Smooth muscle cell (in vitro differentiated cells): ENCODE data around the gene PPP1R12B. TPM values are rescaled to one million over a fixed set of nuclear protein-coding genes. Genes with fewer than 3 reads are reported as not detected.

ENCODE experiments used
- DNase-seq: peaks from one replicate; lab custom pipeline; 2025; ENCODE audit not compliant: unreplicated experiment; lab: John Stamatoyannopoulos, UW
- H2AFZ ChIP-seq: fragments of 200-600 bp; sonication (generic); 2 replicates; pipeline ENCODE4 v1.6.0; 2016; ENCODE audit warnings: antibody characterized with exemption, low read depth, mild to moderate bottlenecking
- H3F3A ChIP-seq: fragments of 200-600 bp; sonication (generic); 2 replicates; pipeline ENCODE4 v1.6.0; 2017; ENCODE audit warnings: antibody characterized with exemption, low read depth
- H3K27ac ChIP-seq: fragments of 200-600 bp; sonication (generic); 2 replicates; pipeline ENCODE4 v1.5.1; 2016; ENCODE audit warnings: low read depth, mild to moderate bottlenecking
- H3K27me3 ChIP-seq: fragments of 200-600 bp; sonication (generic); 2 replicates; pipeline ENCODE4 v1.6.1; 2016; ENCODE audit warnings: low read depth, mild to moderate bottlenecking
- H3K36me3 ChIP-seq: fragments of 200-600 bp; sonication (generic); 2 replicates; pipeline ENCODE4 v1.5.1; 2016; ENCODE audit warnings: low read depth
- H3K4me1 ChIP-seq: fragments of 200-600 bp; sonication (generic); 2 replicates; pipeline ENCODE4 v1.5.1; 2016; ENCODE audit warnings: low read depth
- H3K4me2 ChIP-seq: fragments of 200-600 bp; sonication (generic); 2 replicates; pipeline ENCODE4 v1.6.0; 2016; ENCODE audit warnings: mild to moderate bottlenecking
- H3K4me3 ChIP-seq: fragments of 200-600 bp; sonication (generic); 2 replicates; pipeline ENCODE4 v1.5.1; 2016; ENCODE audit warnings: mild to moderate bottlenecking
- H3K79me2 ChIP-seq: fragments of 200-600 bp; sonication (generic); 2 replicates; pipeline ENCODE4 v1.6.0; 2016; ENCODE audit warnings: low read depth, mild to moderate bottlenecking
- H3K9ac ChIP-seq: fragments of 200-600 bp; sonication (generic); 2 replicates; pipeline ENCODE4 v1.6.0; 2016; ENCODE audit warnings: low read depth
- H3K9me3 ChIP-seq: fragments of 200-600 bp; sonication (generic); replicated peaks from 2 replicates; pipeline ENCODE4 v1.5.1; 2016; ENCODE audit warnings: low read depth
- H4K20me1 ChIP-seq: fragments of 200-600 bp; sonication (generic); 2 replicates; pipeline ENCODE4 v1.6.0; 2016; ENCODE audit warnings: low read depth
- CTCF ChIP-seq: fragments of 200-600 bp; sonication (generic); IDR thresholded peaks from 2 replicates; pipeline ENCODE4 v1.5.1; 2017; ENCODE audit warnings: borderline replicate concordance, mild to moderate bottlenecking, antibody characterized with exemption; ENCODE audit not compliant: insufficient read depth, poor library complexity, severe bottlenecking
- WGBS: methylation state at CpG from one replicate; pipeline ENCODE4 v1.1.7; 2016; ENCODE audit warnings: low lambda C conversion rate; 5-methylcytosine and 5-hydroxymethylcytosine counted together
- polyA plus RNA-seq: library from polyadenylated mRNA; unstranded; fragments of >200 nt; fragmentation: Nextera tagmentation; extraction: Ambion mirVana; gene quantifications from 2 replicates; pipeline ENCODE4 v1.2.1, GENCODE V29; 2016
- total RNA-seq: library from RNA; depleted of rRNA; stranded (reverse); fragments of >200 nt; gene quantifications from 2 replicates; pipeline ENCODE4 v1.2.3, GENCODE V29; 2014

Gene PPP1R12B
- total and polyA plus RNA-seq, 2 experiments from 2014 or later = 2.8 to 6.7 TPM

- H3K4me1 ChIP-seq = peaks cover 25% of the 10 kb centered on the region
- no peak overlapping the region for H3K27ac ChIP-seq
- no peak overlapping the region for H3K4me2 ChIP-seq
- H3K4me3 ChIP-seq = no peak overlapping the region
- no peak for DNase-seq
- H4K20me1 ChIP-seq = no peaks in the 10 kb centered on the region
- 85% methylated on average over 5 of the region's 5 CpGs for WGBS
- no peaks in the 10 kb centered on the region for H3K79me2 ChIP-seq
- no peaks in the 10 kb centered on the region for H3K36me3 ChIP-seq
- H3K9ac ChIP-seq = no peak overlapping the region
- TF ChIP-seq CTCF = no peak
- peaks cover 14% of the 10 kb centered on the region for H3F3A ChIP-seq
- no peak overlapping the region for H2AFZ ChIP-seq
- H3K9me3 ChIP-seq = no peaks in the 10 kb centered on the region
- no peaks in the 10 kb centered on the region for H3K27me3 ChIP-seq
Observed at GRCh38 chr1:202590975-202591411, 242.5 kb downstream of the PPP1R12B start.

- Histone ChIP-seq H3K9ac (no peak overlapping the region), H3K4me1 (peaks cover 20% of the 10 kb centered on the region), H3K27me3 (no peaks in the 10 kb centered on the region), H3K79me2 (no peaks in the 10 kb centered on the region), H3F3A (peaks cover 13% of the 10 kb centered on the region), H2AFZ (no peak overlapping the region), H3K4me3 (no peak overlapping the region), H3K4me2 (no peak overlapping the region), H3K36me3 (no peaks in the 10 kb centered on the region), H3K9me3 (no peaks in the 10 kb centered on the region), H3K27ac (no peak overlapping the region), H4K20me1 (no peaks in the 10 kb centered on the region)
- 90% methylated on average over 7 of the region's 7 CpGs for WGBS
- DNase-seq = no peak
- TF ChIP-seq CTCF = no peak
Observed at GRCh38 chr1:202591515-202591914, 243.0 kb downstream of the PPP1R12B start.

GRCh38 chr1:202592146-202592545, 243.6 kb downstream of the PPP1R12B start:
- Histone ChIP-seq H3K4me2 (no peak overlapping the region), H2AFZ (no peak overlapping the region), H3K27me3 (no peaks in the 10 kb centered on the region), H3K36me3 (no peaks in the 10 kb centered on the region), H3K79me2 (no peaks in the 10 kb centered on the region), H3K9ac (no peak overlapping the region), H3K4me3 (no peak overlapping the region), H3F3A (peaks cover 13% of the 10 kb centered on the region), H4K20me1 (no peaks in the 10 kb centered on the region), H3K9me3 (no peaks in the 10 kb centered on the region), H3K27ac (no peak overlapping the region), H3K4me1 (peaks cover 13% of the 10 kb centered on the region)
- no peak for TF ChIP-seq CTCF
- no peak for DNase-seq
- WGBS = 90% methylated on average over 7 of the region's 7 CpGs

- no peak overlapping the region for H3K9ac ChIP-seq
- H4K20me1 ChIP-seq = no peaks in the 10 kb centered on the region
- no peaks in the 10 kb centered on the region for H3K9me3 ChIP-seq
- no peaks in the 10 kb centered on the region for H3K79me2 ChIP-seq
- peaks cover 8% of the 10 kb centered on the region for H3K4me1 ChIP-seq
- 91% methylated on average over 4 of the region's 4 CpGs for WGBS
- no peak overlapping the region for H3K4me3 ChIP-seq
- no peaks in the 10 kb centered on the region for H3K36me3 ChIP-seq
- no peaks in the 10 kb centered on the region for H3K27me3 ChIP-seq
- no peak for DNase-seq
- H3K27ac ChIP-seq = no peak overlapping the region
- TF ChIP-seq CTCF = no peak
- no peak overlapping the region for H3K4me2 ChIP-seq
- H3F3A ChIP-seq = peaks cover under 1% of the 10 kb centered on the region
- H2AFZ ChIP-seq = no peak overlapping the region
Observed at GRCh38 chr1:202593845-202594244, 245.3 kb downstream of the PPP1R12B start.
